Heart right ventricle (tissue), 16 donors: Measurements from ENCODE around the gene ZNF827. TPM values are rescaled to one million over a fixed set of nuclear protein-coding genes. Genes with fewer than 3 reads are reported as not detected.

Experiments
- ATAC-seq, 8 donors: fragments of 200-7000 bp; cut with Tn5 transposase; one replicate each; pipeline ENCODE4 v1.9.1; 2020; ENCODE audit warnings: mild to moderate bottlenecking in 8 of 8, moderate library complexity in 8 of 8, moderate number of reproducible peaks in 1 of 8
- DNase-seq, 2 donors: peaks; one replicate each; pipeline ENCODE4 v3.0.0-alpha.2; 2020
- H3K27ac ChIP-seq, 10 donors: fragments of 200-600 bp; sonication (generic) in 2 of 10; one replicate each; pipeline versions ENCODE4 v1.5.0 to v1.8.0; 2020 to 2022; ENCODE audit warnings: mild to moderate bottlenecking in 3 of 10
- H3K27me3 ChIP-seq, 7 donors: fragments of 200-600 bp; one replicate each; pipeline ENCODE4 v1.8.0; 2021 to 2022; ENCODE audit warnings: mild to moderate bottlenecking in 2 of 7
- H3K36me3 ChIP-seq, 9 donors: fragments of 200-600 bp; sonication (generic) in 1 of 9; one replicate each; pipeline versions ENCODE4 v1.5.0 to v1.8.0; 2020 to 2022; ENCODE audit warnings: mild to moderate bottlenecking in 2 of 9
- H3K4me1 ChIP-seq, 9 donors: fragments of 200-600 bp; sonication (generic) in 1 of 9; one replicate each; pipeline versions ENCODE4 v1.5.0 to v1.8.0; 2020 to 2022; ENCODE audit warnings: mild to moderate bottlenecking in 4 of 9
- H3K4me3 ChIP-seq, 10 donors: fragments of 200-600 bp; sonication (generic) in 2 of 10; one replicate each; pipeline versions ENCODE4 v1.5.0 to v1.8.0; 2020 to 2022; ENCODE audit warnings: mild to moderate bottlenecking in 7 of 10, moderate library complexity in 2 of 10
- H3K9me3 ChIP-seq, 11 donors: fragments of 200-600 bp in 10 of 11; sonication (generic) in 2 of 11; one replicate each; pipeline versions ENCODE4 v1.5.0 to v1.8.0; 2013 to 2022; ENCODE audit warnings: mild to moderate bottlenecking in 2 of 11, control low read depth in 1 of 11, moderate library complexity in 1 of 11
- WGBS, 2 donors: extraction: QIAGEN DNeasy Blood & Tissue Kit; methylation state at CpG; one replicate each; pipeline ENCODE4 v1.1.7; 2013; ENCODE audit warnings: inconsistent platforms in 1 of 2; 5-methylcytosine and 5-hydroxymethylcytosine counted together
- intact Hi-C, 10 donors: fragments of 100-400 bp; cut with DNase I; formaldehyde crosslinking; loops; one replicate each; pipeline versions ENCODE4 v1.11.1 to v1.14.2; 2022
- polyA plus RNA-seq, 2 donors: library from polyadenylated mRNA; stranded (reverse); fragments of 200-250 nt; gene quantifications; one replicate each; pipeline ENCODE4 v1.2.3, GENCODE V29; 2013
- total RNA-seq, 10 donors: library from RNA; stranded (reverse); fragmentation: NEBNext Ultra II Directional in 3 of 10; extraction: Animal tissue kit (Norgen Biotek cat#: 25700) in 3 of 10; gene quantifications; one replicate each; pipeline versions ENCODE4 v1.2.1 to v1.2.4, GENCODE V29; 2021 to 2023
- TF ChIP-seq, protein P1 (sequence below), 9 donors: fragments of 200-600 bp; sonication (generic) in 2 of 9; IDR thresholded peaks; one replicate each; pipeline versions ENCODE4 v1.5.0 to v1.8.0; 2021 to 2022; ENCODE audit warnings: antibody characterized with exemption in 9 of 9, mild to moderate bottlenecking in 5 of 9, moderate library complexity in 1 of 9
- donor health status: Arrhythmogenic right ventricular cardiomyopathy.
- donor health status: ischemic (EF 13 %, LVEDD 7.1; RV severe dilation, severe dysfunction).
- donor health status: healthy with polysubstance abuse.
- donor health status: DM: no; HTN: yes; CAD: no.
- donor health status: DM: no; HTN: no; CAD: no.
- donor health status: ischemic (EF 25% LVEDD 6.9; RV normal size, moderate dysfunction).
- donor health status: ischemic (EF 25% LVEDD 5.7; RV mildly dilated, moderate dysfunction).
- donor health status: healthy.
- donor health status: DM: yes; HTN: yes; CAD: no.
- donor health status: Ischemic cardiomyopathy.
- donor health status: ischemic (EF 35%, LVEDD 5.7; RV mildly dilated, moderate dysfunction).
- donor health status: nonischemic (EF 11% LVEDD 7.7; RV severe dilation, severe dysfunction).
- donor health status: DM: yes; HTN: yes; CAD: no.
- donor health status: PGD.
- donor health status: ischemic (EF 29% LVEDD 5.4; RV normal size, mild dysfunction).
- donor health status: nonischemic (EF 23%, LVEDD 6.1; RV moderate dilation, normal function).

Gene ZNF827
- total and polyA plus RNA-seq, 12 donors: 3.8 to 33.9 (median 19.3) TPM

DNA sequence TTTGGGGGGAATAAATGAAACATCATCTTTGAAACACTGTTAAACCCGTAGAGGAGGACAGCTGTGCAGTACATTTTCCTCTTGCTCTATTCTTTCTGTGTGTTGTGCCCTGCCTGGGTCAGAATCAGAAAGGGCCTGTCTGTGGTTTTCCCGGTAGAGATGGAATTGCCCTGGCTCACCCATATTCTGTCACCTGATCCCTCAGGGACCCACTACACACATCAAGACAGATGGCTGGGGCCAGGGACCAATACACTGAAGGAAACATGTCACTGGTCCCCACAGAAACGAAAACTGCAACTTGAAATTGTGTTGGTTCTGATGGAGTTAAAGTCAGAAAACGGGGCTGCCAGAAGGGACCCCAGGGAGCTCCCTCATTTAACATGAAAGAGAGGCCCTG, 114.9 kb downstream of the ZNF827 start:
- TF ChIP-seq, protein P1, sequence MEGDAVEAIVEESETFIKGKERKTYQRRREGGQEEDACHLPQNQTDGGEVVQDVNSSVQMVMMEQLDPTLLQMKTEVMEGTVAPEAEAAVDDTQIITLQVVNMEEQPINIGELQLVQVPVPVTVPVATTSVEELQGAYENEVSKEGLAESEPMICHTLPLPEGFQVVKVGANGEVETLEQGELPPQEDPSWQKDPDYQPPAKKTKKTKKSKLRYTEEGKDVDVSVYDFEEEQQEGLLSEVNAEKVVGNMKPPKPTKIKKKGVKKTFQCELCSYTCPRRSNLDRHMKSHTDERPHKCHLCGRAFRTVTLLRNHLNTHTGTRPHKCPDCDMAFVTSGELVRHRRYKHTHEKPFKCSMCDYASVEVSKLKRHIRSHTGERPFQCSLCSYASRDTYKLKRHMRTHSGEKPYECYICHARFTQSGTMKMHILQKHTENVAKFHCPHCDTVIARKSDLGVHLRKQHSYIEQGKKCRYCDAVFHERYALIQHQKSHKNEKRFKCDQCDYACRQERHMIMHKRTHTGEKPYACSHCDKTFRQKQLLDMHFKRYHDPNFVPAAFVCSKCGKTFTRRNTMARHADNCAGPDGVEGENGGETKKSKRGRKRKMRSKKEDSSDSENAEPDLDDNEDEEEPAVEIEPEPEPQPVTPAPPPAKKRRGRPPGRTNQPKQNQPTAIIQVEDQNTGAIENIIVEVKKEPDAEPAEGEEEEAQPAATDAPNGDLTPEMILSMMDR (IDR thresholded peaks at IDR 0.05): no peak
- ATAC-seq: no peak
- Histone ChIP-seq H3K4me3 (no peak overlapping the region), H3K27me3 (no peaks in the 10 kb centered on the region), H3K36me3 (peaks cover 0 to 21% (median 0%) of the 10 kb centered on the region in 9 donors), H3K27ac (no peak overlapping the region), H3K4me1 (peaks cover 0 to 20% (median 14%) of the 10 kb centered on the region in 9 donors), H3K9me3 (no peaks in the 10 kb centered on the region)
- intact Hi-C loops: loop anchor here in 1 of 10 donors (10.0 kb wide), 1 partner anchor 199 kb away; no protein-coding TSS in a partner anchor
- WGBS, 2 donors: 88 to 89% methylated on average over 4 of the region's 4 CpGs
- no peak for DNase-seq

DNA sequence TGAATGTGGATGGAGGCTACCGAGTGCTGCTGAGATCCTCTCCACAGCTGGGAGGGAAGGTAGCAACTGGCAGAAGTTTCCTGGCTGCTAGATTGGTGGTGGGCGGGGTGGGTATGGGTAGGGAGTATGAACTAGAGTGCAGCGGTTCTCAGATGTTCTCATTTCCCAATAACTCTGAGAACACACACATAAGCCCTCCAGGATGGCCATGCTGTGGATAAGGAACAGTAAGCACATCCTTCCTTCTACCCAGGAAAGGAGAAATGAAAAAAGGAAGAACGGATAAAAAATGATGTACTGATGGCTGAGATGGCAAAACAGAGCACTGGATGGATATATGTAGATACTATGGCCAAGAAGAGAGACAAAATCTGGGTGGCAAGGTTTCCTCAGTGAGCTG, 116.0 kb downstream of the ZNF827 start:
- Histone ChIP-seq H3K9me3 (no peaks in the 10 kb centered on the region), H3K4me3 (no peak overlapping the region), H3K27ac (no peak overlapping the region), H3K36me3 (peaks cover 0 to 19% (median 0%) of the 10 kb centered on the region in 9 donors), H3K4me1 (peaks cover 0 to 21% (median 14%) of the 10 kb centered on the region in 9 donors), H3K27me3 (no peaks in the 10 kb centered on the region)
- intact Hi-C loops: loop anchor here in 1 of 10 donors (10.0 kb wide), 1 partner anchor 198 kb away; no protein-coding TSS in a partner anchor
- WGBS, 2 donors: 88 to 94% methylated on average over 4 of the region's 4 CpGs
- ATAC-seq: no peak
- no peak for DNase-seq
- TF ChIP-seq, protein P1 (IDR thresholded peaks at IDR 0.05): no peak

DNA sequence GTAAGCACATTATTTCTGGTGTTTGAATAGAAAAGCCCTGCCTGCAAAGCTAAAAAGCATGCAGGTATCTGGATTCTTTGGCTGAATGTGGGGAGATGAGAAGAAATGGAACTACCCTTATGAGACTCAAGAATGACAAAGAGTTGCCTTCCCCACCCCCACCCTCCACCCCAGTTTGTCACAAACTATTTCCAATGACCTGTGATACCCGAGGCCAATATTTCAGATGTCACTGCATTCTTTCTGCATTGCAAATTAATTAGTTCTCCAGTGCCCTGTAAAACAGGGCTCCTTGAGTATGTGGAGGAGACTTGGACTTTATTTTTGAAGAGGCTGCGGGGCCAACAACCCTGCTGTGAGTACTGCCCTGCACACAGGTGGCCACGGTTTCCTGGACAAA, 116.4 kb downstream of the ZNF827 start:
- Histone ChIP-seq H3K27ac (no peak overlapping the region), H3K27me3 (no peaks in the 10 kb centered on the region), H3K9me3 (no peaks in the 10 kb centered on the region), H3K36me3 (peaks cover 0 to 19% (median 0%) of the 10 kb centered on the region in 9 donors), H3K4me3 (no peak overlapping the region), H3K4me1 (peaks cover 0 to 21% (median 14%) of the 10 kb centered on the region in 9 donors)
- no peak for DNase-seq
- intact Hi-C loops: loop anchor here in 1 of 10 donors (10.0 kb wide), 1 partner anchor 197 kb away; no protein-coding TSS in a partner anchor
- no peak for ATAC-seq
- 94 to 96% methylated on average over 3 of the region's 3 CpGs for WGBS, 2 donors
- TF ChIP-seq, protein P1 (IDR thresholded peaks at IDR 0.05): no peak

DNA sequence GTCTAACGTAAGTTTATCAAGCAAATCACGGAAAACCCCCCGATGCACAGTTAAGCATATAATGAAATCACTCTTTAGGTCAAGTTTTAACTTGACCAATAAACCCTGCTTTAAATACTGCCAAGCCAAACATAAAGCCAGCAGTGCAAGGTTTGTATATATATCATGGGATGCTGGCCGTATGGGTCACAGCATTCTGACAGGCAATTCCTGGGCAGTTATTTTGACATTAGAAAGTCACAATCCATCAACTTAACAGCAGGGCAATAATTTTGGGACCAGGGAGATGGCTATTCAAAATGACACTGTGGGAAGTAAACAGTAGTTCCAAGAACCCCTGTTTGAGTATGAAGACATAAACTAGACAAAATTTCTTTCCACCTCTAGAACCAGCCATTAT, 116.9 kb downstream of the ZNF827 start:
- ATAC-seq: no peak
- H3K27me3 ChIP-seq: no peaks in the 10 kb centered on the region
- H3K4me1 ChIP-seq: peaks cover 0 to 21% (median 14%) of the 10 kb centered on the region in 9 donors
- no peak for DNase-seq
- 91 to 94% methylated on average over 4 of the region's 4 CpGs for WGBS, 2 donors
- no peaks in the 10 kb centered on the region for H3K9me3 ChIP-seq
- no peak overlapping the region for H3K4me3 ChIP-seq
- no peak overlapping the region for H3K27ac ChIP-seq
- TF ChIP-seq, protein P1 (IDR thresholded peaks at IDR 0.05): no peak
- peaks cover 0 to 19% (median 0%) of the 10 kb centered on the region in 9 donors for H3K36me3 ChIP-seq
- intact Hi-C loops: loop anchor here in 1 of 10 donors (10.0 kb wide), 1 partner anchor 197 kb away; no protein-coding TSS in a partner anchor
